Tibial artery (tissue), 4 donors: ENCODE data around the gene CNTN6.

Source experiments
- DNase-seq, 2 donors: peaks; one replicate each; pipeline ENCODE4 v3.0.0-alpha.2; 2019
- H3K27ac ChIP-seq, 2 donors: fragments of 200-600 bp; sonication (generic) in 1 of 2; 1 replicate in 1 of 2; 2 replicates in 1 of 2; pipeline ENCODE4 v1.5.1; 2018 to 2019; ENCODE audit warnings: mild to moderate bottlenecking in 1 of 2
- H3K27me3 ChIP-seq, 2 donors: fragments of 200-600 bp; sonication (generic) in 1 of 2; one replicate each; pipeline versions ENCODE4 v1.5.1 to v1.6.0; 2016 to 2019
- H3K36me3 ChIP-seq, 3 donors: fragments of 200-600 bp; sonication (generic) in 2 of 3; one replicate each; pipeline ENCODE4 v1.5.1; 2016 to 2019; ENCODE audit warnings: mild to moderate bottlenecking in 2 of 3
- H3K4me1 ChIP-seq, 4 donors: fragments of 200-600 bp; sonication (generic) in 2 of 4; 1 replicate in 3 of 4; 2 replicates in 1 of 4; pipeline ENCODE4 v1.5.1; 2016 to 2019
- H3K4me3 ChIP-seq, 2 donors: fragments of 200-600 bp; sonication (generic) in 1 of 2; 1 replicate in 1 of 2; 2 replicates in 1 of 2; pipeline ENCODE4 v1.5.1; 2018 to 2019; ENCODE audit warnings: mild to moderate bottlenecking in 2 of 2
- H3K9me3 ChIP-seq, 3 donors: fragments of 200-600 bp; sonication (generic) in 1 of 3; one replicate each; pipeline ENCODE4 v1.5.1; 2016 to 2019
- intact Hi-C: fragments of 100-400 bp; cut with DNase I; formaldehyde crosslinking; loops from one replicate; pipeline ENCODE4 v1.15.0; 2023; ENCODE audit warnings: low total_unique reads
- TF ChIP-seq, protein P1 (sequence below), 2 experiments: fragments of 200-600 bp in 1 of 2; fragments of 450-650 bp in 1 of 2; IDR thresholded peaks; one replicate each; pipeline ENCODE4 v1.5.1; 2017 to 2019; ENCODE audit warnings: antibody characterized with exemption in 2 of 2, mild to moderate bottlenecking in 1 of 2, moderate library complexity in 1 of 2

The CNTN6 gene

GRCh38 chr3:1227111-1227510 is 134.3 kb downstream of the CNTN6 start:
- Histone ChIP-seq H3K4me1 (no peaks in the 10 kb centered on the region), H3K36me3 (no peaks in the 10 kb centered on the region), H3K27me3 (no peaks in the 10 kb centered on the region), H3K27ac (no peak overlapping the region), H3K9me3 (no peaks in the 10 kb centered on the region), H3K4me3 (no peak overlapping the region)
- TF ChIP-seq, protein P1, sequence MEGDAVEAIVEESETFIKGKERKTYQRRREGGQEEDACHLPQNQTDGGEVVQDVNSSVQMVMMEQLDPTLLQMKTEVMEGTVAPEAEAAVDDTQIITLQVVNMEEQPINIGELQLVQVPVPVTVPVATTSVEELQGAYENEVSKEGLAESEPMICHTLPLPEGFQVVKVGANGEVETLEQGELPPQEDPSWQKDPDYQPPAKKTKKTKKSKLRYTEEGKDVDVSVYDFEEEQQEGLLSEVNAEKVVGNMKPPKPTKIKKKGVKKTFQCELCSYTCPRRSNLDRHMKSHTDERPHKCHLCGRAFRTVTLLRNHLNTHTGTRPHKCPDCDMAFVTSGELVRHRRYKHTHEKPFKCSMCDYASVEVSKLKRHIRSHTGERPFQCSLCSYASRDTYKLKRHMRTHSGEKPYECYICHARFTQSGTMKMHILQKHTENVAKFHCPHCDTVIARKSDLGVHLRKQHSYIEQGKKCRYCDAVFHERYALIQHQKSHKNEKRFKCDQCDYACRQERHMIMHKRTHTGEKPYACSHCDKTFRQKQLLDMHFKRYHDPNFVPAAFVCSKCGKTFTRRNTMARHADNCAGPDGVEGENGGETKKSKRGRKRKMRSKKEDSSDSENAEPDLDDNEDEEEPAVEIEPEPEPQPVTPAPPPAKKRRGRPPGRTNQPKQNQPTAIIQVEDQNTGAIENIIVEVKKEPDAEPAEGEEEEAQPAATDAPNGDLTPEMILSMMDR (IDR thresholded peaks at IDR 0.05) = no peak
- intact Hi-C loops = no loop called here
- DNase-seq = no peak

DNA sequence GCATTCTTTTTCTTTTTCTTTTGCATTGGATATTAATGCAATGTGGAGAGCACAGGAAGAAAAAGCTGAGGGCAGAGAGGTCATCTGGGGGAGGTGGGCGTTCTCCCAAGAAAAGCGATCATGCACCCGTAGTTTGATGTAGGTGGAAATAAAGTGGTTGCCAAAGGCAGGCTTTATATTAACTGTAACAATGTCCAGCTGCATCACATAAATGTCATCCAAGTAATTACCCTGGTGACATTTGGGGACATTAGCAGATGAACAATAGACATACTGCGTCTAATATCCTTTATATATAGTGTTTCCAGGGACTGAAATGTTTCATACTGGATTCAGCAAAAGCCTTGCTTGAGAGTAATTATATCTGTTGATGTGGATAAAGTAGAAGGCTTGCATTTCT is 135.5 kb downstream of the CNTN6 start:
- intact Hi-C loops = no loop called here
- no peaks in the 10 kb centered on the region for H3K4me1 ChIP-seq

GRCh38 chr3:1230920-1231319 is 138.1 kb downstream of the CNTN6 start:
- Histone ChIP-seq H3K4me3 (no peak overlapping the region), H3K4me1 (no peaks in the 10 kb centered on the region), H3K36me3 (no peaks in the 10 kb centered on the region), H3K27me3 (no peaks in the 10 kb centered on the region), H3K27ac (no peak overlapping the region), H3K9me3 (no peaks in the 10 kb centered on the region)
- intact Hi-C loops = no loop called here
- DNase-seq = no peak
- TF ChIP-seq, protein P1 (IDR thresholded peaks at IDR 0.05) = no peak

More for the DNA sequence above, 135.5 kb downstream of the CNTN6 start:
- no peak overlapping the region for H3K4me3 ChIP-seq
- H3K27me3 ChIP-seq = no peaks in the 10 kb centered on the region
- DNase-seq = no peak
- no peaks in the 10 kb centered on the region for H3K9me3 ChIP-seq
- no peak overlapping the region for H3K27ac ChIP-seq
- no peaks in the 10 kb centered on the region for H3K36me3 ChIP-seq
- TF ChIP-seq, protein P1 (IDR thresholded peaks at IDR 0.05) = no peak

DNA sequence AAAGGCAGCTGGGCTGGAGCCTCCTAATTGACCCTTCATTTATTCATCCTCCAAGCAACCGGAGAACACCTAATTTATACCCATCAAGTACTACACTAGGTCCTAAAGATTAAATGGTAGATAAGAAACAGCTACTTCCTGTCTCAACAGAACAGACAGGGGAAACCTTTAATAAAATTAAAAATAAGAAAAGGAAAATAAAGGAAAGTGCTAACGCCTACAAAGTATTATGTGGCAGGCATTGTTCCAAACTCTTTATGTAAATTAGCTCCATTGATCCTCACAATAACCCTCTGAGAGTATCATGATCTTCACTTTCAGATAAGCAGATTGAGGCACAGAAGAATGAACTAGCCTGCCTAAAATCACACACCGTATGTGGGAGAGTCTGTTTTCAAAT is 139.5 kb downstream of the CNTN6 start:
- intact Hi-C loops = no loop called here
- Histone ChIP-seq H3K9me3 (no peaks in the 10 kb centered on the region), H3K36me3 (no peaks in the 10 kb centered on the region), H3K4me1 (no peaks in the 10 kb centered on the region), H3K27me3 (no peaks in the 10 kb centered on the region), H3K27ac (no peak overlapping the region), H3K4me3 (no peak overlapping the region)
- DNase-seq = no peak
- TF ChIP-seq, protein P1 (IDR thresholded peaks at IDR 0.05) = no peak

GRCh38 chr3:1235526-1236120 is 142.8 kb downstream of the CNTN6 start:
- TF ChIP-seq, protein P1 (IDR thresholded peaks at IDR 0.05) = no peak
- Histone ChIP-seq H3K4me1 (no peaks in the 10 kb centered on the region), H3K4me3 (no peak overlapping the region), H3K27ac (no peak overlapping the region), H3K9me3 (no peaks in the 10 kb centered on the region), H3K27me3 (no peaks in the 10 kb centered on the region), H3K36me3 (no peaks in the 10 kb centered on the region)
- intact Hi-C loops = no loop called here
- no peak for DNase-seq
